Cardiac fibroblast (primary cell): ENCODE results near the gene CDKAL1.
"Not testable (repeated sequence)": the region's sequence is repeated elsewhere in the genome, so short reads cannot be mapped to it uniquely, and the experiment has no call there.

Source experiments
- DNase-seq, 2 donors: peaks; one replicate each; pipeline versions ENCODE4 v3.0.0 to v3.0.0-alpha.2; 2010; ENCODE audit warnings: low read depth in 2 of 2
- H3K4me3 ChIP-seq, 2 donors: replicated peaks in 1 of 2; 1 replicate in 1 of 2; 2 replicates in 1 of 2; pipeline ENCODE4 v1.5.1; 2011; ENCODE audit warnings: low read depth in 2 of 2, low read length in 2 of 2, mild to moderate bottlenecking in 2 of 2, moderate library complexity in 1 of 2
- CTCF ChIP-seq: IDR thresholded peaks from one replicate; pipeline ENCODE4 v1.5.1; 2011; ENCODE audit warnings: low read depth, mild to moderate bottlenecking, low read length, inconsistent platforms

CDKAL1 gene

GRCh38 chr6:20719980-20720379 is 185.7 kb downstream of the CDKAL1 start:
- no peak overlapping the region for H3K4me3 ChIP-seq
- DNase-seq, result no peak
- no peak for TF ChIP-seq CTCF

- H3K4me3 ChIP-seq, DNase-seq: not testable (repeated sequence)
These were observed 186.9 kb downstream of the CDKAL1 start for GRCh38 chr6:20721121-20721520.

- no peak for DNase-seq
- TF ChIP-seq CTCF, result no peak
- no peak overlapping the region for H3K4me3 ChIP-seq
These were observed 188.2 kb downstream of the CDKAL1 start for GRCh38 chr6:20722455-20722854.

GRCh38 chr6:20723236-20723635 is 189.0 kb downstream of the CDKAL1 start:
- H3K4me3 ChIP-seq, result no peak overlapping the region
- no peak for DNase-seq
- TF ChIP-seq CTCF, result no peak

- TF ChIP-seq CTCF, result no peak
- no peak overlapping the region for H3K4me3 ChIP-seq
- DNase-seq, result no peak
These were observed 190.4 kb downstream of the CDKAL1 start for GRCh38 chr6:20724443-20725190.

GRCh38 chr6:20725235-20725634 is 191.0 kb downstream of the CDKAL1 start:
- not testable (repeated sequence) for DNase-seq, H3K4me3 ChIP-seq

GRCh38 chr6:20729086-20729485 is 194.8 kb downstream of the CDKAL1 start:
- no peak overlapping the region for H3K4me3 ChIP-seq
- no peak for TF ChIP-seq CTCF
- DNase-seq, result no peak

- H3K4me3 ChIP-seq, DNase-seq: not testable (repeated sequence)
These were observed 198.1 kb downstream of the CDKAL1 start for GRCh38 chr6:20732362-20732761.
